NCI-H2029 (cell line): ENCODE data around the gene RUNDC1.
"Not testable (repeated sequence)": the region's sequence is repeated elsewhere in the genome, so short reads cannot be mapped to it uniquely, and the experiment has no call there.

Experiments
- DNase-seq: peaks from one replicate; lab custom pipeline; 2025; lab: John Stamatoyannopoulos, UW

Gene RUNDC1

GRCh38 chr17:42980274-42980765, at the start of gene RUNDC1:
RUNDC1 (plus strand) TSS chr17:42980565; CDS start chr17:42980577, 12 bp downstream.
- DNase-seq, result peak; percentile 80

- peak; percentile 18 for DNase-seq
Measured at GRCh38 chr17:42937712-42938596, 42.4 kb upstream of the RUNDC1 start.

DNA sequence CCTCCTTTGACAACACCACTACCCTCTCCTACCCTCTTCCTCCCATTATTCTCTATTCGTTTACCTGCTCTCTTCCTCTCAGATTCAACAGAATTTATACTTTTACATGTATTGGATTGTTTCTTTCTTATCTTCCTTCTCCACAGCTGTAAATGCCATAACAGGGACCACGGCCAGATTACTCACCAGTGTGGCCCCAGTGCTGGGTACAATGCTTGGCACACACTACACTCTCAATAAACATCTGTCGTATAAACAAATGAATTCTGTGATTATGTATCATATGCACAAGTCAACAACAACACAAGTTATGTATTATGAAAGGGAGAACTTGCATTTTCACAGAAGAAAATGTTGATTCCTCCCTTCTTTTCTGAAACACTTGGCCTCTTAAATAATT, 36.2 kb upstream of the RUNDC1 start:
- DNase-seq, result no peak

DNA sequence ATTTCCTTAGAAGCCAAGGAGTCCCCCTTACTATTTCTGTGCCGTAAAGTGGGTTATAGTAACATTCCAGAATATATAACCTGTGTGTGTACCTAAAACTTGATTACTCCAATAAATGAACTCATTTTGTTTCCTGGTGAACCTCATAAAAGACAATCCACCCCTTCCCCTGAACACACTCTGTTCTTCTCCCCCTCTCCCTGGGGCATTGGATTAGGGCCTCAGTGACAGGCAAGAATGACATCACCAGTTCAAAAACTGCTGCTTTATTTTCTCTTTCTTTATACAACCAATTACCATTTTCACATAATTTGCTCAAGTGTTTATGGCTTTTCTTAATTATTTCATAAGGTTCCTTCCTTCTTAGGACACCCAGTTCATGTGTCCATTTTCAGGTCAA, 33.6 kb upstream of the RUNDC1 start:
- DNase-seq, result no peak

DNA sequence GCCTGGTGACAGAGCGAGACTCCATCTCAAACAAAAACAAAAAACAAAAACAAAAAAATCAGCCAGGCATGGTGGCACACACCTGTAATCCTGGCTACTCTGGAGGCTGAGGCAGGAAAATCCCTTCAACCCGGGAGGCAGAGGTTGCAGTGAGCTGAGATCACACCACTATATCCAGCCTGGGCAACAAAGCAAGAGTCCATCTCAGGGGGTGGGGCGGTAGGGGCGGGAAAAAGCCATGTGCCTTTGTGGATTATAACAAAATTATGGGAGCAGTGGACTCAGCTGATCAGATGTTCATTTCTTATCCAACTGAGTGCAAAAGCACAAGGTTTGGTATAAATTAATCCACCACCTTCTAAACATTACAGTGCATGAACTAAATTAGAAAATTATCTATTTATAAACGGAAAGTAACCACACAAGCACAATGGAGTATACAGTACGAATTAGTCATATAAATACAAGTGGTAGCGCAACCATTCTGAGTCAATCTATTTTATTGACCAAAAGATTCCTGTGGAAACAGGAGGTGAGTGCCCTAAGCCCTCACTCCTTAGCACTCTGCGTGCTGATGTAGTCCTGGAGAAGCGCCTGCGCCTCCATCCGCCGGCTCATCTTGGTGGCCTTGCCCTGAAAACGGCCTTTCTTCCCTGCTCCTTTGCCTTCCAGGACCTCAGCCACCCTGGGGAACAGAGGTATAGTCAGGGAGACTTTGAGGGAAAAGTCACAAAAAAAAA, 30.2 kb upstream of the RUNDC1 start:
- DNase-seq, result no peak

- DNase-seq, result peak; percentile 63
Measured at GRCh38 chr17:42953669-42954068, 26.7 kb upstream of the RUNDC1 start.

DNA sequence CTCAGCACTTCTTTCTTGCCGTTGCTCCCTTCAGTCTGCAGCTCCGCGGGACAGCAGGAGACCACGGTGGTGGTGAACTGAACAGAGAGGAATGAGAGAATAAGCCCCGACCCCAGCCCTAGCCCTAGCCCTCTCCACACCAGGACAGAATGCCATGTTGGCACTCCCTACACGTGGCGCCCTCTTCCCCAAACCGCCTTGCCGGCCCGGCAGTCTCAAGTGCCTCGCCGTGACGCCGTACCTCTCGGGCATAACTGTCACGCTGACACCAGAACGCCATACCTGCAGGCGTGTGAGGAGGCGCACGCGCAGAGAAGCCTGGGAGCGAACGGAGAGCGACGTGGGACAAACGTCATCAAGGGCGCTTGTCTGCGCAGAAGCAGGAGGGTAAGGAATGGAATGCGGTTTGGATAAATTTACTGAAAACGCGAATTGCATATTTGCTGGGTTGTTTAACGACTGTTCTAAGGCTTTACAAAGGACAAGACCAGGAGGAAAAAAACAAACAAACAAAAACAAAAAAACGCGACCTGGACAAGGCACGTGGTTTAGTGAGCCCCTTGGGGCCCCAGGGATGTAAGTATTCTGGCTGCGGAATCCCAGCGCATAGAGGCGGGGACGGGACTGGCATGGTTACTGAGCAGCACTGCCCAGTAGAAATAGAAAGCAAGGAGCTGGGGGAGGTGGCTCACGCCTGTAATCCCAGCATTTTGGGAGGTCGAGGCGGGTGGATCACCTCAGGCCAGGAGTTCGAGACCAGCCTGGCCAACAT, 16.0 kb upstream of the RUNDC1 start, which contains the start of gene AARSD1:
AARSD1 (minus strand) TSS at position 294 of the 772 bp plus-strand sequence; CDS start at position 280, 14 bp downstream.
- DNase-seq, result peak; percentile 88

DNA sequence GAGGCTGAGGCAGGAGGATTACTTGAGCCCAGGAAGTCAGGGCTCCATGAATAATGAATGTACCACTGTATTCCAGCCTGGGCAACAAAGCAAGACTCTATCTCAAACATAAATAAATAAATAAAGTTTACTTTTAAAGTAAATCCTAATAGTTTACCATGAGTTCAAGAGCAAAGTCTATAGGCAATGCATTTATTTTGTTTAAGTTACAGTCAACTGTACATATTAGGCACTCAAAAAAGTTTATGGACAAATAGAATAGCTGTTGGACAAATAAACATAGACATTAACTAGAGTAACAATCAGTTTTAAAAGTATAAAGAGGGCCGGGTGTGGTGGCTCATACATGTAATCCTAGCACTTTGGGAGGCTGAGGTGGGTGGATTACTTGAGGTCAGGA, 12.4 kb upstream of the RUNDC1 start:
- no peak for DNase-seq

DNA sequence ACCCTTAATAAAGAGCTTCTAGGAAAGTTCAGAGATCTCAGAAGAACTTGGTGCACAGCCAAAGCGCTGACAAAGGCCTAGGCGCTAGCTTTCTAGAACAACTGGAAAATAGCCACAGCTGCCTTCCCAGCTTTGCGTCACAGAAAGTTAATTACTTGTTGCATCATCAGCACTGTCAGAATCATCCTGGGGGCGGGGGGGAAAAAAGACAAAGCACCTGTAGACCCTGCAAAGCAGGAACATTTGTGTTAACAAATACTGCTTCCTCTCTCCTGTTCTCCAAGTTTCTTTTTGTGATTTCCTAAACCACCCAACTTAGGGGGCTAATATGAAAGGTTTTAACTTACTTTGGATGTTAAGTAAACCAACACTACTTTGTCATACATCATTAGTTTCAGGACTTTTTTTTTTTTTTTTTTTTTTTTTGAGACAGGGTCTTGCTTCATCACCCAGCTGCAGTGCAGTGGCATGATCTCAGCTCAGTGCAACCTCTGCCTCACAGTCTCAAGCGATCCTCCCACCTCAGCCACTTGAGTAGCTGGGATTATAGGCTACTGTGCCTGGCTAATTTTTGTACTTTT, 11.3 kb upstream of the RUNDC1 start:
- DNase-seq, result no peak

DNA sequence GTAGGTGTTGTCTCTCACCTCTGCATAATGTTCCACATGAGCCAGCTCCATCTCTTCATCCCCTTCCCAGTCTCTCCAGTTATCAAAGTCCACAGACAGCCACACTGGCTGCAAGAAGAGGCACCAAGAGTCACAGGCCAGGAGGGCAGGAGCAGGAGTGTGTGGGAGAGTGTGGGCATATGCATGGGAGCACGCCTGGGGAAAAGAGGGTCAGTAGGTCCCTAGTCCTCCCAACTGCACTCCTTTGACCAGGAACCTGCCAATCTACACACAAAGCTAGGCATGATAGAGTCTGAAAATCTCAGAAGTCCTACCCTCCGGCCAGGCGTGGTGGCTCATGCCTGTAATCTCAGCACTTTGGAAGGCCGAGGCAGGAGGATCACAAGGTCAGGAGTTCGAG, 8.8 kb upstream of the RUNDC1 start:
- no peak for DNase-seq

DNA sequence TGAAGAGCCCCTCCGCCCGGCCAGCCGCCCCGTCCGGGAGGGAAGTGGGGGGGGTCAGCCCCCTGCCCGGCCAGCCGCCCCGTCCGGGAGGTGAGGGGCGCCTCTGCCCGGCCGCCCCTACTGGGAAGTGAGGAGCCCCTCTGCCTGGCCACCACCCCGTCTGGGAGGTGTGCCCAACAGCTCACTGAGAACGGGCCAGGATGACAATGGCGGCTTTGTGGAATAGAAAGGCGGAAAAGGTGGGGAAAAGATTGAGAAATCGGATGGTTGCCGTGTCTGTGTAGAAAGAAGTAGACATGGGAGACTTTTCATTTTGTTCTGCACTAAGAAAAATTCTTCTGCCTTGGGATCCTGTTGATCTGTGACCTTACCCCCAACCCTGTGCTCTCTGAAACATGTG, 7.0 kb upstream of the RUNDC1 start:
- DNase-seq, result not testable (repeated sequence)

- no peak for DNase-seq
Measured at GRCh38 chr17:42975265-42975664, 5.1 kb upstream of the RUNDC1 start.

GRCh38 chr17:42975701-42976100, 4.7 kb upstream of the RUNDC1 start:
- not testable (repeated sequence) for DNase-seq

GRCh38 chr17:42979511-42980273, 673 bp upstream of the RUNDC1 start, which contains the start of gene PTGES3L:
PTGES3L (minus strand) TSS chr17:42980080; CDS start chr17:42980053, 27 bp downstream.
- DNase-seq, result peak; percentile 75

GRCh38 chr17:42980766-42981397, 517 bp downstream of the RUNDC1 start:
- peak; percentile 52 for DNase-seq

DNA sequence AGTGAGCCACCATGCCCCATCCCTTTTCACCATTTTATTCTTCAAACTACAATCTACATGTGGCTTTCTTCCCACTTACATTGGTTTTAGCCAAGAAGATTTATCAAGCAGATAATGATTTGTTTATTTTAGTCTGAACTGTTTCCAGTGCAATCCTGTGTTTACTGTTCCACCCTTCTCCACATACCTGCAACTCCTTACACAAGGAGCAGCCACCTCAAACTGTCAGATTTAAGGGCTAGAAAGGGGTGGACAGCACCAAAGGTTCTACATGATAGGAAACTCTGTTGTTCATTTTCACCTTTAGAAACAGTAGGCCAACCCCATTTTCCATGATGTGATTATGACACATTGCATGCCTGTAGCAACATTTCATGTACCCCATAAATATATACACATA, 1.9 kb downstream of the RUNDC1 start:
- no peak for DNase-seq

- no peak for DNase-seq
Measured at GRCh38 chr17:42985225-42985624, 4.9 kb downstream of the RUNDC1 start.

GRCh38 chr17:42989141-42989540, 8.8 kb downstream of the RUNDC1 start:
- no peak for DNase-seq

- no peak for DNase-seq
Measured at GRCh38 chr17:42989726-42990652, 9.6 kb downstream of the RUNDC1 start.
